GM20431 (cell line): ENCODE data around the gene PHOSPHO1.
"Not testable (repeated sequence)": the region's sequence is repeated elsewhere in the genome, so short reads cannot be mapped to it uniquely, and the experiment has no call there.

Experiments used
- in situ Hi-C: fragments of 300-500 bp; cut with MseI, MboI; formaldehyde crosslinking; loops from one replicate; pipeline ENCODE4 v1.15.0; 2020; ENCODE audit warnings: low sequenced_read_pairs; ENCODE audit not compliant: unreplicated experiment

Gene PHOSPHO1

GRCh38 chr17:49230636-49231562 lies at the start of gene PHOSPHO1:
Gene PHOSPHO1, minus strand, starts transcription at chr17:49230787. Its CDS starts 4,096 bp downstream, at chr17:49226691.
- in situ Hi-C loops, result no loop called here

GRCh38 chr17:49280061-49280460 lies 49.5 kb upstream of the PHOSPHO1 start:
- in situ Hi-C loops, result no loop called here

GRCh38 chr17:49279263-49280015 lies 48.9 kb upstream of the PHOSPHO1 start:
- in situ Hi-C loops, result not testable (repeated sequence)

- in situ Hi-C loops, result no loop called here
Measured at GRCh38 chr17:49278076-49278475, 47.5 kb upstream of the PHOSPHO1 start.

- in situ Hi-C loops, result no loop called here
Measured at GRCh38 chr17:49277638-49278037, 47.1 kb upstream of the PHOSPHO1 start.

- in situ Hi-C loops, result not testable (repeated sequence)
Measured at GRCh38 chr17:49275981-49276380, 45.4 kb upstream of the PHOSPHO1 start.

GRCh38 chr17:49269356-49269755 lies 38.8 kb upstream of the PHOSPHO1 start:
- in situ Hi-C loops, result no loop called here

- in situ Hi-C loops, result no loop called here
Measured at GRCh38 chr17:49267912-49268311, 37.3 kb upstream of the PHOSPHO1 start.

- in situ Hi-C loops, result no loop called here
Measured at GRCh38 chr17:49266233-49266632, 35.6 kb upstream of the PHOSPHO1 start.

GRCh38 chr17:49261540-49261939 lies 31.0 kb upstream of the PHOSPHO1 start:
- in situ Hi-C loops, result not testable (repeated sequence)

- in situ Hi-C loops, result no loop called here
Measured at GRCh38 chr17:49260817-49261291, 30.3 kb upstream of the PHOSPHO1 start.

- in situ Hi-C loops, result no loop called here
Measured at GRCh38 chr17:49260011-49260816, 29.6 kb upstream of the PHOSPHO1 start.

GRCh38 chr17:49259663-49260010 lies 29.1 kb upstream of the PHOSPHO1 start:
- in situ Hi-C loops, result no loop called here

- in situ Hi-C loops, result no loop called here
Measured at GRCh38 chr17:49258394-49258793, 27.8 kb upstream of the PHOSPHO1 start.

- in situ Hi-C loops, result no loop called here
Measured at GRCh38 chr17:49255125-49255524, 24.5 kb upstream of the PHOSPHO1 start.

- in situ Hi-C loops, result no loop called here
Measured at GRCh38 chr17:49254066-49254465, 23.5 kb upstream of the PHOSPHO1 start.

- in situ Hi-C loops, result no loop called here
Measured at GRCh38 chr17:49252148-49252695, 21.6 kb upstream of the PHOSPHO1 start.

- in situ Hi-C loops, result no loop called here
Measured at GRCh38 chr17:49249890-49250522, 19.4 kb upstream of the PHOSPHO1 start.

GRCh38 chr17:49249292-49249794 lies 18.8 kb upstream of the PHOSPHO1 start:
- in situ Hi-C loops, result no loop called here
